Fibroblast of pulmonary artery (primary cell): Measurements from ENCODE around the gene CFAP251.

Source experiments
- DNase-seq: peaks from one replicate; pipeline ENCODE4 v3.0.0-alpha.2; 2010; ENCODE audit warnings: low read depth
- H3K4me3 ChIP-seq: replicated peaks from 2 replicates; pipeline ENCODE4 v1.5.1; 2011; ENCODE audit warnings: low read depth, mild to moderate bottlenecking, control low read depth, low read length, moderate library complexity
- CTCF ChIP-seq: IDR thresholded peaks from 2 replicates; pipeline ENCODE4 v1.5.1; 2011; ENCODE audit warnings: mild to moderate bottlenecking, control low read depth, low read length, inconsistent platforms; ENCODE audit errors: missing control alignments

Gene CFAP251

GRCh38 chr12:122049827-122050226 lies 131.4 kb downstream of the CFAP251 start:
- no peak for DNase-seq
- H3K4me3 ChIP-seq: no peak overlapping the region
- no peak for TF ChIP-seq CTCF

- no peak for TF ChIP-seq CTCF
- no peak overlapping the region for H3K4me3 ChIP-seq
- no peak for DNase-seq
These were observed 132.3 kb downstream of the CFAP251 start for GRCh38 chr12:122050706-122051105.

GRCh38 chr12:122051231-122051876 lies 133.0 kb downstream of the CFAP251 start:
- TF ChIP-seq CTCF: no peak
- peak; percentile 14 for DNase-seq
- H3K4me3 ChIP-seq: no peak overlapping the region

- no peak for DNase-seq
- H3K4me3 ChIP-seq: no peak overlapping the region
- TF ChIP-seq CTCF: no peak
These were observed 133.9 kb downstream of the CFAP251 start for GRCh38 chr12:122052285-122052684.
